GM19193 (cell line): ENCODE measurements around the gene COQ8A.

ENCODE experiments used
- POLR2A ChIP-seq: IDR thresholded peaks from 4 replicates; pipeline ENCODE4 v1.6.1; 2011; ENCODE audit not compliant: insufficient read depth, insufficient read length; ENCODE audit errors: extremely low read depth

COQ8A gene

GRCh38 chr1:226912587-226913176, 27.4 kb upstream of the COQ8A start:
- TF ChIP-seq POLR2A = no peak

- TF ChIP-seq POLR2A = no peak
These were observed 24.5 kb upstream of the COQ8A start for GRCh38 chr1:226915672-226915995.

- no peak for TF ChIP-seq POLR2A
These were observed 23.6 kb upstream of the COQ8A start for GRCh38 chr1:226916497-226916896.

- no peak for TF ChIP-seq POLR2A
These were observed 20.5 kb upstream of the COQ8A start for GRCh38 chr1:226919587-226919986.

GRCh38 chr1:226919995-226920394, 20.1 kb upstream of the COQ8A start:
- no peak for TF ChIP-seq POLR2A

GRCh38 chr1:226920446-226920894, 19.6 kb upstream of the COQ8A start:
- no peak for TF ChIP-seq POLR2A

GRCh38 chr1:226921504-226921903, 18.6 kb upstream of the COQ8A start:
- TF ChIP-seq POLR2A = no peak

GRCh38 chr1:226934483-226935237, 5.4 kb upstream of the COQ8A start:
- TF ChIP-seq POLR2A = no peak

- no peak for TF ChIP-seq POLR2A
These were observed 2.0 kb upstream of the COQ8A start for GRCh38 chr1:226937940-226938725.

- TF ChIP-seq POLR2A = no peak
These were observed 1.1 kb upstream of the COQ8A start for GRCh38 chr1:226938903-226939437.

GRCh38 chr1:226939438-226940028, 561 bp upstream of the COQ8A start:
- TF ChIP-seq POLR2A = peak; percentile 96

GRCh38 chr1:226940806-226941067, 643 bp downstream of the COQ8A start:
- no peak for TF ChIP-seq POLR2A

GRCh38 chr1:226942392-226942791, 2.3 kb downstream of the COQ8A start:
- TF ChIP-seq POLR2A = no peak

GRCh38 chr1:226943156-226943555, 3.1 kb downstream of the COQ8A start:
- TF ChIP-seq POLR2A = no peak

- no peak for TF ChIP-seq POLR2A
These were observed 3.8 kb downstream of the COQ8A start for GRCh38 chr1:226943927-226944326.
